Pancreas (tissue), 10 donors: ENCODE results near the gene UGT3A1. TPM values are rescaled to one million over a fixed set of nuclear protein-coding genes. Genes with fewer than 3 reads are reported as not detected.

Source experiments
- ATAC-seq, 4 donors: fragments of 200-7000 bp; cut with Tn5 transposase; one replicate each; pipeline versions ENCODE4 v1.8.0 to v1.9.1; 2020; ENCODE audit warnings: mild to moderate bottlenecking in 4 of 4, moderate library complexity in 4 of 4
- DNase-seq, 6 donors: peaks; one replicate each; pipeline ENCODE4 v3.0.0-alpha.2; 2020
- FAIRE-seq: peaks from 2 replicates; lab custom pipeline; 2012; peaks lifted over from hg19 to GRCh38; lab: Jason Lieb, UNC
- H3K27ac ChIP-seq, 4 donors: fragments of 200-600 bp; sonication (generic); 1 replicate in 3 of 4; 2 replicates in 1 of 4; pipeline versions ENCODE4 v1.5.0 to v1.8.0; 2020
- H3K27me3 ChIP-seq, 4 donors: fragments of 200-600 bp; one replicate each; pipeline ENCODE4 v1.8.0; 2021
- H3K36me3 ChIP-seq, 3 donors: fragments of 200-600 bp; sonication (generic) in 1 of 3; one replicate each; pipeline versions ENCODE4 v1.5.0 to v1.8.0; 2020 to 2021
- H3K4me1 ChIP-seq, 3 donors: fragments of 200-600 bp; one replicate each; pipeline ENCODE4 v1.8.0; 2021
- H3K4me3 ChIP-seq, 4 donors: fragments of 200-600 bp; sonication (generic) in 2 of 4; one replicate each; pipeline versions ENCODE4 v1.5.0 to v1.8.0; 2020 to 2021
- H3K9me3 ChIP-seq, 4 donors: fragments of 200-600 bp; one replicate each; pipeline ENCODE4 v1.8.0; 2021
- CTCF ChIP-seq, 4 donors: fragments of 200-600 bp; sonication (generic) in 3 of 4; IDR thresholded peaks; one replicate each; pipeline versions ENCODE4 v1.5.0 to v1.8.0; 2021; ENCODE audit warnings: antibody characterized with exemption in 4 of 4
- WGBS, 2 donors: extraction: QIAGEN DNeasy Blood & Tissue Kit; methylation state at CpG; one replicate each; pipeline ENCODE4 v1.1.7; 2013; 5-methylcytosine and 5-hydroxymethylcytosine counted together
- intact Hi-C, 3 donors: fragments of 100-400 bp; cut with DNase I; formaldehyde crosslinking; loops; one replicate each; pipeline versions ENCODE4 v1.11.1 to v1.14.2; 2022
- polyA plus RNA-seq, 2 donors: library from polyadenylated mRNA; stranded (reverse); fragments of 200-250 nt; gene quantifications; one replicate each; pipeline ENCODE4 v1.2.3, GENCODE V29; 2013
- total RNA-seq, 6 donors: library from RNA; stranded (reverse); fragmentation: NEBNext Ultra II Directional in 4 of 6; extraction: Animal tissue kit (Norgen Biotek cat#: 25700) in 4 of 6; gene quantifications; one replicate each; pipeline versions ENCODE4 v1.2.1 to v1.2.4, GENCODE V29; 2021 to 2023
- donor health status: healthy with polysubstance abuse.
- donor health status: DM: no; HTN: no; CAD: no; lungs with moderate emphysema.
- donor health status: DM: no; HTN: no; CAD: no.
- donor health status: control.
- donor health status: control.
- donor health status: Bipolar disorder and iron deficiency.
- donor health status: DM: yes; HTN: yes; CAD: no.
- donor health status: DM: no; HTN: no; CAD: no.
- donor health status: DM: no; HTN: no; CAD: no.
- donor health status: DM: yes; HTN: yes; CAD: no.

The UGT3A1 gene
- total and polyA plus RNA-seq, 8 donors = not detected

GRCh38 chr5:35903631-35904203 lies 87.5 kb downstream of the UGT3A1 start:
- no peaks in the 10 kb centered on the region for H3K27me3 ChIP-seq
- H3K27ac ChIP-seq = no peak overlapping the region
- 84 to 89% methylated on average over 6 of the region's 6 CpGs for WGBS, 2 donors
- no peak for FAIRE-seq
- no peaks in the 10 kb centered on the region for H3K36me3 ChIP-seq
- no peak for TF ChIP-seq CTCF (IDR thresholded peaks at IDR 0.05)
- no peaks in the 10 kb centered on the region for H3K4me1 ChIP-seq
- no peak for DNase-seq
- intact Hi-C loops = no loop called here
- H3K9me3 ChIP-seq = no peaks in the 10 kb centered on the region
- H3K4me3 ChIP-seq = no peak overlapping the region
- no peak for ATAC-seq

GRCh38 chr5:35902046-35902672 lies 89.0 kb downstream of the UGT3A1 start:
- Histone ChIP-seq H3K4me1 (no peaks in the 10 kb centered on the region), H3K4me3 (no peak overlapping the region), H3K9me3 (no peaks in the 10 kb centered on the region), H3K36me3 (no peaks in the 10 kb centered on the region), H3K27me3 (no peaks in the 10 kb centered on the region), H3K27ac (no peak overlapping the region)
- TF ChIP-seq CTCF (IDR thresholded peaks at IDR 0.05) = no peak
- 69 to 73% methylated on average over 2 of the region's 2 CpGs for WGBS, 2 donors
- FAIRE-seq = no peak
- intact Hi-C loops = no loop called here
- ATAC-seq = no peak
- no peak for DNase-seq

Other genes with a start within 250 kb of the UGT3A1 start
- 1 to 10 TPM in 4 of 6 donors, under 1 TPM in 2; 0.04 to 3.9 (median 2.3) TPM for gene IL7R, start 134.5 kb downstream of the UGT3A1 start, total RNA-seq
- under 1 TPM; 0.23 to 0.52 TPM for gene IL7R, start 134.5 kb downstream of the UGT3A1 start, polyA plus RNA-seq
- gene CAPSL, start 52.8 kb downstream of the UGT3A1 start, total RNA-seq = not detected
- 1 to 10 TPM in 1 of 2 donors, not detected in 1; 1.7 TPM for gene CAPSL, start 52.8 kb downstream of the UGT3A1 start, polyA plus RNA-seq
- gene UGT3A2, start 75.5 kb upstream of the UGT3A1 start, total RNA-seq = under 1 TPM in 1 of 6 donors, not detected in 5; 0.06 TPM
- under 1 TPM in 1 of 2 donors, not detected in 1; 0.07 TPM for gene UGT3A2, start 75.5 kb upstream of the UGT3A1 start, polyA plus RNA-seq
- 1 to 10 TPM; 5.1 to 8.3 (median 6.9) TPM for gene LMBRD2, start 160.5 kb upstream of the UGT3A1 start, total RNA-seq
- 1 to 10 TPM; 1.0 to 4.6 TPM for gene LMBRD2, start 160.5 kb upstream of the UGT3A1 start, polyA plus RNA-seq
- 1 to 10 TPM; 2.0 to 8.7 (median 5.0) TPM for gene SKP2, start 160.7 kb upstream of the UGT3A1 start, total RNA-seq
- gene SKP2, start 160.7 kb upstream of the UGT3A1 start, polyA plus RNA-seq = 1 to 10 TPM; 1.5 to 2.3 TPM